GM18511 (cell line): ENCODE data around the gene GALNT15.

Source experiments
- ATAC-seq: cut with Tn5 transposase; IDR thresholded peaks from one replicate; pipeline ENCODE4 v1.9.1; 2021; ENCODE audit warnings: mild to moderate bottlenecking, moderate library complexity; ENCODE audit not compliant: unreplicated experiment

The GALNT15 gene

GRCh38 chr3:16221990-16222389, 47.5 kb downstream of the GALNT15 start:
- ATAC-seq, result no peak

- ATAC-seq, result no peak
Measured at GRCh38 chr3:16222547-16222946, 48.1 kb downstream of the GALNT15 start.

- no peak for ATAC-seq
Measured at GRCh38 chr3:16224325-16224724, 49.8 kb downstream of the GALNT15 start.

GRCh38 chr3:16227566-16227965, 53.1 kb downstream of the GALNT15 start:
- ATAC-seq, result no peak

- ATAC-seq, result no peak
Measured at GRCh38 chr3:16229681-16230080, 55.2 kb downstream of the GALNT15 start.

- no peak for ATAC-seq
Measured at GRCh38 chr3:16231983-16232382, 57.5 kb downstream of the GALNT15 start.

GRCh38 chr3:16233806-16234205, 59.3 kb downstream of the GALNT15 start:
- ATAC-seq, result no peak

GRCh38 chr3:16234281-16234680, 59.8 kb downstream of the GALNT15 start:
- ATAC-seq, result no peak

GRCh38 chr3:16236030-16236639, 61.7 kb downstream of the GALNT15 start:
- no peak for ATAC-seq

- ATAC-seq, result no peak
Measured at GRCh38 chr3:16236856-16237393, 62.4 kb downstream of the GALNT15 start.

GRCh38 chr3:16239086-16239770, 64.7 kb downstream of the GALNT15 start:
- ATAC-seq, result no peak

- ATAC-seq, result no peak
Measured at GRCh38 chr3:16239780-16240179, 65.3 kb downstream of the GALNT15 start.

GRCh38 chr3:16240229-16241023, 65.9 kb downstream of the GALNT15 start:
- ATAC-seq, result no peak

GRCh38 chr3:16241225-16241624, 66.7 kb downstream of the GALNT15 start:
- no peak for ATAC-seq

- no peak for ATAC-seq
Measured at GRCh38 chr3:16242177-16242576, 67.7 kb downstream of the GALNT15 start.

- no peak for ATAC-seq
Measured at GRCh38 chr3:16243706-16244490, 69.4 kb downstream of the GALNT15 start.

GRCh38 chr3:16245609-16246008, 71.1 kb downstream of the GALNT15 start:
- ATAC-seq, result no peak

- peak; percentile 88 for ATAC-seq
Measured at GRCh38 chr3:16247282-16248061, 73.0 kb downstream of the GALNT15 start.

GRCh38 chr3:16248556-16248955, 74.1 kb downstream of the GALNT15 start:
- no peak for ATAC-seq

- ATAC-seq, result no peak
Measured at GRCh38 chr3:16249336-16249735, 74.9 kb downstream of the GALNT15 start.
